Dedifferentiated amniotic fluid mesenchymal stem cell (primary cell): ENCODE measurements around the gene TPSG1.
"Not testable (repeated sequence)": the region's sequence is repeated elsewhere in the genome, so short reads cannot be mapped to it uniquely, and the experiment has no call there.

Experiments used
- DNase-seq: peaks from one replicate; pipeline ENCODE4 v3.0.0-alpha.2; 2016; ENCODE audit errors: extremely low spot score

TPSG1 gene

DNA sequence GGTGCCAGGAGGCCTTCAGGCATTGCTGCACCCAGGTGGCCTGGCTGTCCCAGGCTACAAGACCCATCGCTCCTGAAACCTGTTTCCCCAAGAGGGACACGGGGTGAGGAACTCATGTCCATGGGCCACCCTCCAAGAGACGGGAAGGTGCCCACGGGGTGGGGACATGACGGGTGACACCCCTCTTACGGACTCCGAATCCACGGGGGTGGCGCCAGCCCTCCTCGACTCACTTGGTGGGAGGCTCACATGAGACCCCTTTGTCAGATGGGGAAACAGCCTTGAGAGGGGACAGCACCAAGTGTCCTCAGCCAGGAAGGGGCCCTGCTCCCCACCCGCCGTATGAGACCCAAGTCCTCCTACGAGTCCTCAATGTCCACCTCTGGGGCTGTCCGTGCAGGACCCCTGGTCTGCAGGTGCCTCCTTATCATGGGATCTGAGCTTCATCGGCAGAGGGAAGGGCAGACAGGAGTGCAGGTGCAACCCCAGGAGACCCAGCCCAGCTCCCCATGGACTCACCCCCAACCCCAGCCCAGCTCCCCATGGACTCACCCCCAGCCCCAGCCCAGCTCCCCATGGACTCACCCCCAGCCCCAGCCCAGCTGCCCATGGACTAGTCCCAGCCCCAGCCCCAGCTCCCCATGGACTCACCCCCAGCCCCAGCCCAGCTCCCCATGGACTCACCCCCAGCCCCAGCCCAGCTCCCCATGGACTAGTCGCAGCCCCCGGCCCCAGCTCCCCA, 5.6 kb upstream of the TPSG1 start:
- DNase-seq, result not testable (repeated sequence)

DNA sequence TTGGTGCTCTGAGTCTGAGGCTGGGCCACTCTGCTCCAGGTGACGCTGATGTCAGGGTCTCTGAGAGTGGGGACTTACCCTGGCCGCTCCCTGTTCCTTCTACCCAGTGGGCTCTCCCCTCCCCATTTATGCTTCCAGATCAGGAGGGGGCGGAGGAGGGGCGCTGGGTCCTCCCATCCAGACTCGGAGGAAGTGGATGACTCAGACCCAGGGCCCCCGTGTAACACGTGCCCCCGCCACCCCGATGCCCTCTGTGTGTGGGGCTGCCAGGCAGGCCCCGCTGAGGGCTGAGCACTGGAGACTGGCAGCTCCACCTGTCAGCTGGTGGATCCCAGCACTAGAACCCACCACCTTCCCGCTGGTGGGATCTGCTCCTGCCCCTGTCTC, 5.0 kb upstream of the TPSG1 start, which contains the start of gene TPSB2:
TPSB2 (minus strand) TSS at position 101 of the 387 bp plus-strand sequence. CDS start 233 bp downstream, outside the sequence.
- DNase-seq, result not testable (repeated sequence)

- DNase-seq, result not testable (repeated sequence)
Observed at GRCh38 chr16:1229476-1229875, 4.4 kb upstream of the TPSG1 start.

DNA sequence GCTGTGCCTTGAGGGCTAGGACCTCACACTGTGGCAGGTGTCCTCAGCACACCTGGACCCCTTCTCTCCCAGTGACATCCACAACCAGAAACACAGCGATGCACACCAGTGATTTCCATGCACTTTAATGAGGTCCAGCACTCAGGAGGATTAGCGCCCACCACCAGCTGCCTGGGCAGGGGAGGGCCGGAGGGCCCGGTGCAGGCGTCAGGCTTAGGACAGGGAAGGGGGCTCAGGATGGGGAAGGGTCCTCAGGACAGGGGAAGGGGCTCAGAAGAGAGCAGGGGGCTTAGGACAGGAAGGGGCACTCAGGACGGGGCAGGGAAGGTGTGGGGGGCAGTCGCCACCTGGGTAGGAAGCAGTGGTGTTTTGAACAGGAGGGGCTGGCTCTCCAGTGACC, 3.2 kb upstream of the TPSG1 start:
- not testable (repeated sequence) for DNase-seq

DNA sequence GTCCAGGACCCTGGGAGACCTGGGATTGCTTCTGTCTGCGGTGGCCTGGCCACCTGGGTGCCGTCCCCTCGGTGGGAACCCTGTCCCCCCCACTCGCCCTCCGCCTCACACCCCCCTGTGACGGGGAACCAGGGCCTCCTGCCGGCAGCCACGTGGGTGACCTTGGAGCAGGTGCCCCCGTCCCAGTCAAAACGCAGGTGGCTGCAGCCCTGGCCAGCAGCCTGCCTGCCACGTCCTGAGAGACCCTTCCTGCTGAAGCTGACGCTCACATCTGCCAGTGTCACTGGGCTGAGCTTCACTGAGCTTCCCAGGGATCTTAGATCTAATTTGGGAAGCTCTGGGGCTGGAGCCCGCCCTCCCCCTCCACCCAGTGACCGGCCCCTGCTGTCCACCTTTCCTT, 1.6 kb upstream of the TPSG1 start:
- DNase-seq, result not testable (repeated sequence)

GRCh38 chr16:1225728-1226311, 752 bp upstream of the TPSG1 start:
- DNase-seq, result not testable (repeated sequence)

GRCh38 chr16:1224558-1224957, 510 bp downstream of the TPSG1 start:
- no peak for DNase-seq

DNA sequence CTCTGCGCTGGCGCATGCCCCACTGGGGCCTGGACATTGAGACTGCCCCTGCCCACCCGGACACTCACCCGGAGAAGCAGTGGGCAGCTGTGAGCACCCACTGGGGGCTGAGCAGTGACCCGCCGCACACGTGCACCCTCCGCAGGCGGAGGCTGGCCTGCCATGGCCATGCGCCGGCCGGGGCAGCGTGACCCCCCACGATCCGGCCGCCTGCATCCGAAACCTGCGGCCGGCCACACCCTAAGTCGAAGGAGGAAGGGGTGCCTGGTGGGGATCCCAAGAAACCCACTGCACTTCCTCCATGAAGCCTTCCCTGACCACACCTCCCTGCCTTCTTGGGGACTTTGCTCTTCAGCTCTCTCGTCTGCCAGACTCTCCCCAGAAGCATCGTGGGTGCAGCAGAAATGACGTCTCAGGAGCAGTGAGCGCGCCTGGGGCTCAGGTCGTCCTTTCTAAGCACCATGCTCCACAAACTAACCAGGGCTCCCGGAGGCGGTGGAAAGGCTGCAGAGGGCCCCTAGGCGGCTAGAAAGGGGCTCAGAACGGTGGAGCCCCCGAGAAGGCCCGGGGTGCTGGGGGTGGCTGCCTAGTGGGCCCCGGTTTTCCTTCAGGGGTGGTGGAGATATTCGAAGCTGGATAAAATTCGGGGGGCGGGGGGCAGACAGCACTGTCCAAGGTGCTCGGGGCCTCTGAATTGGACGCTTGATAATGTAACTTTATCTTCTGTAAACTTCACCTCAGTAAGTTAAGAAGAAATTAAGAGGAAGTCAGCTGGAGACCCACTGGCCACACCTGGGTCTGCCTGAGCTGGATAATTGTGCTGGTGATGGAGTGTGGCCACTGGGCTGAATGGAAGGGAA, 1.5 kb downstream of the TPSG1 start:
- DNase-seq, result no peak

GRCh38 chr16:1222553-1223354, 2.3 kb downstream of the TPSG1 start:
- DNase-seq, result no peak

- DNase-seq, result no peak
Observed at GRCh38 chr16:1221628-1222552, 3.2 kb downstream of the TPSG1 start.

- no peak for DNase-seq
Observed at GRCh38 chr16:1220841-1221627, 4.0 kb downstream of the TPSG1 start.

DNA sequence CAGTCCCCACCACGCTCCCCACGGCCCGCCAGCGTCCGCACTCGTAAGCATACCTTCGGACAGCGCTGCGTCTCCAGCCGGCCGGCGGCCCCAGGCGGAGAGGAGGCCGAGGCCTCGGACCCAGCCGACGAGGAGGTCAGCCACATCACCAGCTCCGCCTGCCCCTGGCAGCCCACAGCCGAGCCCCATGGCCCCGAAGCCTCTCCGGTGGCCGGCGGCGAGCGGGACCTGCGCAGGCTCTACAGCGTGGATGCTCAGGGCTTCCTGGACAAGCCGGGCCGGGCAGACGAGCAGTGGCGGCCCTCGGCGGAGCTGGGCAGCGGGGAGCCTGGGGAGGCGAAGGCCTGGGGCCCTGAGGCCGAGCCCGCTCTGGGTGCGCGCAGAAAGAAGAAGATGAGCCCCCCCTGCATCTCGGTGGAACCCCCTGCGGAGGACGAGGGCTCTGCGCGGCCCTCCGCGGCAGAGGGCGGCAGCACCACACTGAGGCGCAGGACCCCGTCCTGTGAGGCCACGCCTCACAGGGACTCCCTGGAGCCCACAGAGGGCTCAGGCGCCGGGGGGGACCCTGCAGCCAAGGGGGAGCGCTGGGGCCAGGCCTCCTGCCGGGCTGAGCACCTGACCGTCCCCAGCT, 4.9 kb downstream of the TPSG1 start:
- no peak for DNase-seq

GRCh38 chr16:1218930-1219611, 6.0 kb downstream of the TPSG1 start:
- DNase-seq, result no peak

GRCh38 chr16:1218061-1218929, 6.8 kb downstream of the TPSG1 start:
- DNase-seq, result no peak

DNA sequence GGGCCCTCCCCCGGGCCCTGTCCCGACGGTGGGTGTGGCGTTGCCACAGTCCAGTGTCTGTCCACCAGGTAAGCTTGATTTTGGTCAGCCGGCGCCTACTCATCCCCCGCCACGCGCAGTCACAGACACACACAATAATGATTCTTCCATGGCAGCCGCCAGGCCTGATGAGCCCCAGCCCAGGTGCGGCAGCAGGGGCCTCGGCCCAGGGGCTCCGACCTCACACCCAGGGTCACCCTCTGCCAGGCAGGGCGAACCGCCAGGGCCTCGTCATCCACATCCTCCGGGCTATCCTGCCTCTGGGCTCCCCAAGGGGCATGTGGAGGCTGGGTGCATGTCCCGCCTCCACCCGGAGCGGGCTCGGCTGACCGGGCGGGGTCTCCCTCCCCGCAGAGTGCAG, 7.5 kb downstream of the TPSG1 start:
- DNase-seq, result no peak

DNA sequence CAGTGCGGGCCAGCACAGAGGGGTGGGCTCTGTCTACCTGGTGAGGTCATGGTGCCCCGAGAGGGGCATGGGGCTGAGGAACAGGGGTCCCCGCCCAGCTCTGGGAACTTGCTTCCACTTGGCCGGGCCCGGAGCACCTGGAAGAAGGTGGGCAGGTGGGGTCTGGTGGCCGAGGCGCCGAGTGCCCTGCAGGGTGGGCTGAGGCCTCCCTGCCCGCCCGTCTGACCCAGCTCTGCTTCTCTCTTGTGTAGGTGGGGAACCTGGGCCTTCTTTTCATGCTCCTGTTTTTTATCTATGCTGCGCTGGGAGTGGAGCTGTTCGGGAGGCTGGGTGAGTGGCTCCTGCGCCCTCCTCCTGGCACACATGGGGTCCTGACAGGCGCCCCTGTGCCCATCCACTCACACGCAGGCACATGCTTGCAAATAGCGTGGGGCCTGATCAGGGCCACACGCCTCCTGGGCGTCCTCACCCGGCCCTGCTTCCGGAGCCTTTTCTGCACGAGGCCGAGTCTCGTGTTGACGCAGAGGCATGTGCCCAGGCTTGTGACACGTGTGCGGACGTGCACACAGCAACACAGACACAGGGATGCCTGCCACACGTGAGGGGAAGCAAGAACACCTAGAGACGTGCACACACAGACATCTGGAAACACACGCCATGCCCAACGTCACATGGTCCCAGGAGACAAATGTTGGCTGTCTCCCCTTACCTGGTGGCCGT, 8.2 kb downstream of the TPSG1 start:
- no peak for DNase-seq

- DNase-seq, result no peak
Observed at GRCh38 chr16:1216296-1216619, 8.8 kb downstream of the TPSG1 start.
